Posterior cingulate gyrus (tissue), 11 donors: Measurements from ENCODE around the gene UTS2B.
"Not testable (repeated sequence)": the region's sequence is repeated elsewhere in the genome, so short reads cannot be mapped to it uniquely, and the experiment has no call there.

Experiments used
- DNase-seq, 10 donors: peaks; one replicate each; pipeline versions ENCODE4 v3.0.0 to v3.0.0-alpha.2; 2020 to 2021; ENCODE audit warnings: mixed read lengths in 3 of 10
- intact Hi-C: fragments of 100-400 bp; cut with DNase I; formaldehyde crosslinking; loops from one replicate; pipeline ENCODE4 v1.15.1; 2023

The UTS2B gene

GRCh38 chr3:191290311-191291025, 39.9 kb downstream of the UTS2B start:
- DNase-seq, result no peak
- intact Hi-C loops, result no loop called here

GRCh38 chr3:191283400-191283799, 46.9 kb downstream of the UTS2B start:
- intact Hi-C loops, result no loop called here
- DNase-seq, result no peak

GRCh38 chr3:191282251-191283185, 47.8 kb downstream of the UTS2B start:
- intact Hi-C loops, result no loop called here

DNA sequence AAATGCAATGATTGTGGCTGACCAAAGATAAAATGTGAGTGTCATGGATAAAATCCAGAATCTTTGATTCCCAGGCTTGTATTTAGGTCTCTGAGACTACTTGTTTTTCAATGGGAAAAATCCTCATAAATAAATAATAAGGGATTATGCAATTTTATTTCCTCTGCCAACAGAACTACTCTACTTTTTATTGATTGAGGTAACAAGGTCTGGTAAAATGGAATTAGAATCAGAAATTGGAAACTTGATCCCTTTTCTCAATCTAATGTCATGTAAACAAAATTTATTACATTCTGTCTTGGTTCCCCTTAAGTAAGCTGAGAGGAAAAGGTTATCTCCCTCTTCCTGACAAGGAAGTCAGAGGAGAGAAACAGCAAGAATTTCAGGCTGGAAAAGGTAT, 49.4 kb downstream of the UTS2B start:
- no peak for DNase-seq
- intact Hi-C loops, result no loop called here

More at GRCh38 chr3:191282251-191283185, 47.8 kb downstream of the UTS2B start:
- no peak for DNase-seq

DNA sequence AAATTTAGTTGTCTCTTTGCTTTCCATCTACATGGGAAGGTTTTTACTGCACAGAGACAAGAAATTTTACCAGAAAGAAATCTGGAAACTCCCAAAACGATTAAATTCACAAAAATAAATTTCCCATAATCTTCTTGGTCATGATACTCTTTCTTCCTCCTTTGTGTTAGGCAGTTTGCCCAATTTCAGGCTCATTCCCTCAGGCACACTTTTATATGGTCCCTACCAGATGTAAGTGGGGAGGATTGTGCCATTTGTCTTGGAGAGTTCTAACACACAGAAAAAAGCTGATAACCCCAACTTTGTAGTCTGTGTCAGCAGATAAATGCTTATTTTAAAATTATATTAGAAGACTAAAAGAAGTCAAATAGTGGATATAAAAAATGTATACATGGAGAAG, 50.2 kb downstream of the UTS2B start:
- intact Hi-C loops, result no loop called here
- DNase-seq, result no peak

GRCh38 chr3:191275751-191276150, 54.6 kb downstream of the UTS2B start:
- no peak for DNase-seq
- intact Hi-C loops, result no loop called here

- peak in 1 of 10 donors; percentile 58 for DNase-seq
- intact Hi-C loops, result not testable (repeated sequence)
These were observed 55.1 kb downstream of the UTS2B start for GRCh38 chr3:191275244-191275643.

GRCh38 chr3:191269289-191270085, 60.8 kb downstream of the UTS2B start:
- DNase-seq, result no peak
- intact Hi-C loops, result no loop called here

DNA sequence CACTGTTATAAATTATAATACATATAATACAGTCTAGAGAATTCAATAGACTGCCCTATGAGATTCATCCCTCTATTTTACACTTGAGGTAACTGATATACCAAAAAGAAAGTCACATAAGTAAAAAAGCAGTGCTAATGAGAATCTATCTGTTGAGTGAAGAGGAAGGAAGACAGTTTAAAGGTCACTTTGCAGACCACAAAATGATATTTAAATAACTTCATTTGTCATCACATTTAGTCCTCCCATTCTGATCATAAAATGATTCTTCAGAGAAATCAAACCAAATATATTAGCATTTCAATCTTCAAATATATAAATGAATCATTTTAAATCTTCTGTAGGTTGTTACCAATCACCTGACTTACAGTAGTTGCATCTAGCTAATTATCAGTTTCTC, 61.6 kb downstream of the UTS2B start:
- intact Hi-C loops, result no loop called here
- no peak for DNase-seq

DNA sequence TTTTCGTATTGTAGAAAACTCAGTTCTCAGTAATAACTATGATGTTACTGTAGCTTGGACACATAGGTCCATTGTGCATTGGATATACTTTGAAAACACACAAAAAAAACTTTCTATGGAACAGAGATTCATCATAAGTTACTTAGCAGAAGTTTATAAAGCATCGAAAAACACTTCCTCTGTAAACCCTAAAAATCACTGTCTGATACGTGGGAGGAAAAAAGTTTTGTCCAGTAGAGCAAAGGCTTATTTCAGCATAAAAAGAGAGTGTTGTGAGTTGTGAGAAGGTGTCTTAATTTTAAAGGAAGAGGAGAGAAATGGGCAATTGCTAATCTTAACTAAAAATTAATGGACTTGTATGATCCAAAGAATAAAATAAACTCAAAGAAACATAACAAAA, 66.5 kb downstream of the UTS2B start:
- intact Hi-C loops, result no loop called here

DNA sequence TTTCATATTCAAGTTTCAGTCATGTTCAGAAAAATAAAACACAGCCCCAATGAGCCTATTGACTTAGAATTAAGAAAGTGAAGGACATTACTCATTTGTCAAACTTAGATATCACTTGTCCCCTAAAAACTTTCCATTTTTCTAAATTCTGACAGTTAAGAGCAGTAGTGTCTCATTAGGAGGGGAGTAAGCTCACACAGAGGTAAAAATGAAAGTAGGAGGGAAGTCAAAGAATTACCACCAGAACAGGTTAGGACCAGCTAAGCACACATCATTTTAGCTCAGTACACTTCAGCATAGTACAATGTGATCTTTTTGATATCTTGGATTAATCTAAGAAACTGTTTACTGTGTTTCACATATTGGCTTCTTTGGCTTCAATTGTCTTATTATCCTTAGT, 67.0 kb downstream of the UTS2B start:
- intact Hi-C loops, result no loop called here
- no peak for DNase-seq

More for the DNA sequence above, 66.5 kb downstream of the UTS2B start:
- DNase-seq, result no peak

GRCh38 chr3:191262650-191263049, 67.7 kb downstream of the UTS2B start:
- no peak for DNase-seq
- intact Hi-C loops, result no loop called here

- intact Hi-C loops, result no loop called here
- no peak for DNase-seq
These were observed 69.1 kb downstream of the UTS2B start for GRCh38 chr3:191261304-191261638.

- DNase-seq, result peak in 1 of 10 donors; percentile 22
- intact Hi-C loops, result no loop called here
These were observed 69.7 kb downstream of the UTS2B start for GRCh38 chr3:191260431-191261303.

DNA sequence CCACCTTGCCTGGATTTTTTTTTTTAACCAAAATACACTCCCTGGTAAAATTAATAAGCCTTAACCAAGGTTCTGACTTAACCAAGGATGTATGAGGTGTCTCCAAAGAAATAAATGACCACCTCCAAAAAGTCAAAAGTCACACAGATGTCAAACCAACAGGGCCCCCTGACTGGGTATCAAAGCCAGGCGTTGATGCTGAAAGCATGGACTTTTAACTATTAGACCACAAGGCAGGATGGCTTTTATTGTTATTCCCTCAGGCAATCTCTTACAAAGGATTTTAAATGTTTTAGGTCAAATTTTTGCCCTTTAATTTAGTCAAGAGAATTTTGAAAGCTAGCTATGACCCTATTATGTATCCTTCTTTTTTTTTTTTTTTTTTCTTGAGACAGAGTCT, 70.8 kb downstream of the UTS2B start:
- intact Hi-C loops, result no loop called here
- no peak for DNase-seq

- intact Hi-C loops, result no loop called here
- DNase-seq, result no peak
These were observed 73.0 kb downstream of the UTS2B start for GRCh38 chr3:191257286-191257685.

DNA sequence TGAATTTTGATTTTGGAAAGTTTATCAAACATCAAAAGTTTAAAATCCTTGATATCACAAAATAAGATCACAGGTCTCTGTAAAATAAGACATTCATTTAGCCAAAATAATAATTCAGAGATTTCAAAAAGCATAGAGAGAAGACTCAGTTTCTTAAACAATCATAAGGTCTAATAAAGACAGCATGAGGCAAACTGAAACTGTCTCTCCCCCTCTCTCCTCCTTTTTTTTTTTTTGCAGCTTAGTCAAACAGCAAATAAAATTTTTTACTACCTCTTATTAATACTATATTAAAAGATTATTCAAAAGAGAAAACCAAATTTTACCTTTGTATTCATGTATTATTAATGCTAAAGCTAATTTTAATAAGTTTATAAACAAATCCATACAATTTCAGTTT, 73.9 kb downstream of the UTS2B start:
- no peak for DNase-seq
- intact Hi-C loops, result no loop called here

DNA sequence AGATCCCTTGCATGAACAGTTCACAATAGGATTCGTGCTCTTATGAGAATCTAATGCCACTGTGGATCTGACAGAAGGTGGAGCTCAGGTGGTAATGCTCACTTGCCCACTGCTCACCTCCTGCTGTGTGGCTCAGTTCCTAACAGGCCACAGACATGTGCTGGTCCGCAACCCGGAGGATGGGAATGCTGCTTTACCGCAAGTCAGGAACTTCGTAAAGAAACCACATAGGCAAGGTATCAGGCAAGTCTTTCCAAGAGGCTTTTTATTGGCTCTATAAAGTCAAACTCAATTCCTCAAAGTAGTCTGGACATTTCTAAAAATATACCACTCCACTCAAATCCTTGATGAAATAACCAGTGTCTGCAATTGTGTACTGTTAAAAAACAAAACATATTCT, 75.2 kb downstream of the UTS2B start:
- DNase-seq, result no peak
- intact Hi-C loops, result no loop called here

- DNase-seq, result no peak
- intact Hi-C loops, result no loop called here
These were observed 76.0 kb downstream of the UTS2B start for GRCh38 chr3:191254098-191254873.
